SIG-M5 treated with dmso at 0.1 percent for 504 hours (cell line): ENCODE data around the gene RTN4R.

Experiments
- DNase-seq: peaks from one replicate; lab custom pipeline; 2025; ENCODE audit not compliant: unreplicated experiment; lab: John Stamatoyannopoulos, UW

Gene RTN4R

DNA sequence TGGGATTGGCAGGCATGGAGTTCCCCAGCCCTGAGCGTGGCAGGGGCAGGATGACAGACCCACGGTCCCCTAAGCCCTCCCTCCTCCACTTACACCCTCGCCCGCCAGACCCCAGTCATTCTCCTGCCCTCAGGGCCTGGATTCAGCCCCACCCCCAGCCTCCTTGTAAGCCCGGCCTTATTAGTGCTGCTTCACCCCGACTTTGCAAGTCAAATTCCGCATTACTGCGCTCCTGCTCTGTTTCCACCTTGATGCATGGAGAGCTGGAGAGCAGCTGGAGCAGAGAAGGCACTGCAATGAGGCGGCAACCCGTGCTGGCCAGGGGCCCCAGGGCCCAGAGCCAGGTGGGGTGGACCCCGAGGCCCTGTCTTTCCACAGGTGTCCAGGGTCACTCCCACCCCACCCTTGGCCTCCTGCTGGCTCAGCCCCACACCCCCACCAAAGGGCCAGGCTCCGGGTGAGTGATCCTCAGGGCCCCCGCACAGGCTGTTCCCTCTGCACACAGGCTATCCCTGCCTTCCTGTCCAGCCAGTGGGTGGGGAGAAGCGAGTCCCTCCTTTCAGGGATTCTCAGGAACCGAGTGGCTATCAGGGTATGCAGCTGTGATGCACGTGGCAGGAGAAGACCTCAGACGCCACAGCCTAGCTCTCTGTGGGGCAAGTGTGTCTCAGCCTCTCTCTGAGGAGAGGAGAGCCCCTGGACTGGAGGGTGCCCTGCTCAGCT, 36.4 kb downstream of the RTN4R start:
- DNase-seq = no peak

- DNase-seq = no peak
Observed at GRCh38 chr22:20230777-20231420, 37.2 kb downstream of the RTN4R start.

DNA sequence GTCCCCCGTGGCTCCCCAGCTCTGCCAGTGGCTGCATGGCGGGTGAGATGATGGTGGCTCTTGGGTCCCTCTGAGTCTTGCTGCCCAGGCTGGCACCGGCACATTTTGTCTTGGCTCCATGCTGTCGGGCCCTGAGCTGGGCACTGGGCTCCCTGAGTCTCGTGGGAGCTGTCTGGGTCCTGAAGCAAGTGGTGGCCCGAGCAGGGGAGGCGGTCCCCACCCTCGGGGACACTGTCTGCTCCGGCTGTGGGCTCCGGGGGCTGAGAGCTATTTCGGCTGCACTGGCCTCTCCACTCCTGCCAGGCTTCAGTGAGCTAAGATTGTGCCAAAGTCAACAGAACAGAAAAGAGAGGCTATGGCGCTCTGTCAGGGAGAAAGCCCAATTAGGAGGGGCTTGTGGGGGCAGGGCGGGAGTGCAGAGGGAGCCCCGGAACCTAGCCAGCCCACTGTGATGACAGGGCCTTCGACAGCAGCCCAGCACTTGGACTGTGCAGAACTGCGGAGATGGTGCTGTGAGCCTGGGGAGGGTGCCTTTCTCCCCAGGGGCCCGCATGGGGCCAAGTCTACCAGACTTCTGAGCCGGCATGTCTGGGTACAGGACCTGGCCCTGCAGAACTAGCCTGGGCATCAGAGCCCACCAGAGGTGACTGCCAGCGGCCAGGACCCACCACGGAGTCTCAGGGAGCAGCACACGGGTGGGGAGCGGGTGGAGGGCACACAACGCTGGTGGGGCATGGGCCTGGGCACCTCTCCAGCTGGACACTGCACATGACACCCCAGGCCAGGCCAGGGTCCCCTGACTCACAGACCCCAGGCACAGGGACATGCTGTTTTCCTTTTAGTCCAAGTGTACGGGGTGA, 38.0 kb downstream of the RTN4R start:
- DNase-seq = no peak

DNA sequence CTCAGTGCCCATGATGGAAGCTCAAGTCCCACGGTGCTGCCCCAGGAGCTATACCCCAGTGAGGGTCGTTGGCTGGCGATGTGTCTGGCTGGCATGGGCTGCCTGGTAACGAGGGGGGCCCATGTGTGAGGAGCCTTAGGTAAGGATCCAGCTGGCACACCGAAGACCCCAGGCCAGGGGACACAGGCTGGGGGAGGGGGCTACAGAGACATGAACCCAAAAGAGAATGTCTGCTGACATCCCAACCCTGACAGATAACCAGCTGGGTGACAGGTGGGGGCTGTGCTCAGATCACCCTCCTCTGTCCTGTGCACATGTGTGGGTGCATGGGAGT, 39.2 kb downstream of the RTN4R start:
- DNase-seq = no peak

DNA sequence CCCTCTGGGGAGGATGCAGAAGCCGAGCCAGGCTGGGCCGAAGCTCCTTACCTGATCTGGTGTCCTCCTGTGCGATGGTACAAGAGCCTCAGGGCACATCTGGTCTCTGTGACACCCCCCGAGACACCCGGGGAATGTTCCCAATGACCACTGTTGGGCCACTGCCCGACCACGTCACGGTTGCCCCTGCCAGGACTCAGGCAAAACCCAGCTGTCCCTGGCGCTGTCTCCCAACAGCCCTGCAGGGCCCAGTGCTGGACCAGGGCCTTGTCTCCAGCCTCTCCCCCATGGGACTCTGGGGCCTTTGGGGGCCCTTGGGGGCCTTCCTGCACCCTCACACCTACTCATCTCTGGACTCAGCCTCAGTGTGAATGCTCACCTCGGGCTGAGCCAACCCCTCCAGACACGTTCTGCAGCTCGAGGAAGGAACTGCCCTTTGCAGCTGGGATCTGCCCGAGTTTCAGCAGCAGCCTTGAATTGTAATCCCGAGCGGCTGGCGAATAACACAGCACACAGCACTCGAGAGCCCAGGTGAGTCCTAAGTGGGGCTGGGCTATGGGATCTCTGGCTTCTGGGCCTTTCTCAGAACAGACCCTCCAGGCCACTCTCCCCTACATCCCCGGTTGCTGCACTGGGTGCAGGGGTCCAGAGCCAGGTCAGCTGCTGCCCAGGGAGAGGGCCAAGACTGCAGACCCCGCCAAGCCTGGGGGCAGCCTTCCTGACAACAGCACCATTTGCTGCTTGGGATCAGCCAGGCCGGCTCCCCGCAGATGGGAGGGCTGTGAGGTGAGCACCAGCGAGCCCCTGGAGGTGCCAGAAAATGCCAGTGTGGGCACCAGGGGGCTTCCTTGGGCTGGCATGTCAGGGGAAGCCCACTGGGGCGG, 39.8 kb downstream of the RTN4R start:
- no peak for DNase-seq

- no peak for DNase-seq
Observed at GRCh38 chr22:20227363-20227762, 40.8 kb downstream of the RTN4R start.

- no peak for DNase-seq
Observed at GRCh38 chr22:20226760-20227350, 41.3 kb downstream of the RTN4R start.

DNA sequence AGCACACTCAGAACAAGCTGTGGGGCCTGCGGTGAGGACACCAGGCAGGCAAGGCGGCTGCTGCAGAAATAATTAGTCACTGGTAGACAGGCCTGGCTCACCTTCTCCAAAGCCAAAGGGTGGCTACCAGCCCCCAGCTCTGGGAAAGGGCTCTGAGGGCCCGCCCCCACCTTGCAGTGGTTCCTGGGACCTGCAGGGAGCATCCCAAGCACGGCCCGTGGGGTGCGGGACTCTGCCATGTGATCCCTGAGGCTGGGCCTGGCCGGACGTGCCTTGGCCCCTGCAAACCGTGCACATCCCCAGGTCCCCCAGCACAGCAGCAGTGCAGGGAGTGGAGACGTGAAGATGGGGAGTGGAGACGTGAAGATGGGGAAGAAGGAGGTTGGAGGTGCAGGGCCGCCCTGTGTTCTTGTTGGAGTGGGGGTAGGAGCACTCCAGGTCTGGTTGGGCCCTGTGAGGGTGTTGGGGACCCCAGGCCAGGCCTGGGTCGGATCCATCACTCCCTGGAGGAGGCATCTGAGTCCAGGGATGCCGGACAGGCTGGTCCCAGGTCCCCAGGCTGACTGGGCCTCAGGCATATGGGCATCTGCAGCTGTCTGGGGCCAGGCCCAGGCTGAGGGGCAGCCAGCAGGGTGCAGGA, 41.9 kb downstream of the RTN4R start:
- DNase-seq = no peak

- DNase-seq = no peak
Observed at GRCh38 chr22:20225693-20225966, 42.5 kb downstream of the RTN4R start.

GRCh38 chr22:20224917-20225692, 43.0 kb downstream of the RTN4R start:
- DNase-seq = no peak

- no peak for DNase-seq
Observed at GRCh38 chr22:20224256-20224626, 43.9 kb downstream of the RTN4R start.

DNA sequence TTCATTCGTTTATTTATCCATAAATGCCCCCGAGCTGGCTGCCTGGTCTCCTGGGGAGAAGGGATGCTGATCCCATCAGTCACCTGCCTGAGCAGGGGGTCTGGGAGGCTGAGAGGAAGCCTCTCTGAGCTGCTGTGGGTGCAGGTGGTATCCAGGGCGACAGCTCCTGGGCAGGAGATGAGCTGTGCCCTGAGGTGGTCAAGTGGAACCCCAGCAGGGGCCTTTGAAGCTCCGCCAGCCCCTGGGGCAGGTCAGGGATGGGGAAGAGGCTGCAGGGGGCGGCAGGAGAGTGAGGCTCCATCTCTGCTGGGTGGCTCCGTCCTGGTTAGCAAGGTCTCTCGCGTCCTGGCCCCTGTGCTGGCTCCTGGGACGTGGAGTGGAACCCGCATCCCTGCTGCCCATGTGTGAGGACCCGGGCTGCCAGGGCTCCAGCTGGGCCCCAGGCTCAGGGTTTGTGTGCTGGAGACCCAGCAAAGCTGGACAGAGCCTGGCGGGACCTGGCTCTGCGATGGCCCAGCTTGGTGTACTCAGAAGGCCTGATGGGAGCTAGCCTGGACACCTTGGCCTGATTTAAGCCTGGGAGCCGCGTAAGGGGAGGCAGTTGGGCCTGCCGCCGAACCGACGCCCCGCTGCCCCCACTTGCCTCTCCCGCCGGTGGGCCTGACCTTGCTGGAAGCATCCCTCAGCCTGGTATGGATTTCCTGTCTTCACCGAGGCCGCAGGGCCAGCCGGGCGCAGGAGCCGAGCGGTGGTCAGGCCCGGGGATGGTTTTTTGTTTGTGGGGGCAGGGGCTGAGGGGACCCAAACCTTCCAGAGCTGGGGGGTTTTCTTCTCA, 44.5 kb downstream of the RTN4R start:
- no peak for DNase-seq

- no peak for DNase-seq
Observed at GRCh38 chr22:20222764-20223420, 45.2 kb downstream of the RTN4R start.

- DNase-seq = no peak
Observed at GRCh38 chr22:20221421-20222340, 46.4 kb downstream of the RTN4R start.

DNA sequence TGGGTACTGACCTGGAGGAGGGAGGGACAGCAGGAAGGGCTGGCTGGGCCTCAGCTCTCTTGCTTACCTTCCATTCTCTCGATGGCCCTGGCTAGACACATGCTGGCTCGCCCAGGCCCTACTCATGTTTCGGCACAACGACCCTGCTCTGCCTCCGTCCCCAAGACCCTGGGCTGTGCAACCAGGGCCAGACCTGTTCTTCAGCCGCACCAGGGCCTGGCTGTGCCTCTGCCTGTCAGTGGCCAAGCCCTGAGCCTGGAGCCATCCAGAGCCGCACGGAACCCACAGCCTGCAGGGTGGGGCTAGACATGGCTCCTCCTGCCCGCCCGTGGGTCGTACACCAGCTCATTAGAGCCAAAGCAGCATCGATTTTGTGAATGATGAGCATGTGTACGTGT, 47.5 kb downstream of the RTN4R start:
- DNase-seq = no peak

- DNase-seq = no peak
Observed at GRCh38 chr22:20219667-20220628, 48.2 kb downstream of the RTN4R start.
